ENCODE measurements around the gene SMIM8.

The SMIM8 gene

GRCh38 chr6:87277123-87277522 is 45.3 kb upstream of the SMIM8 start:
- Histone ChIP-seq H3K4me3 (replicated peaks; ENCODE audit: insufficient read depth, low read length) (no peak overlapping the region), H3K27ac (replicated peaks) (no peak overlapping the region), H3K27me3 (ENCODE audit: insufficient read depth, poor library complexity, severe bottlenecking) (peaks cover 2% of the 10 kb centered on the region)
- TF ChIP-seq POLR2AphosphoS5 (IDR thresholded peaks at IDR 0.05; ENCODE audit: low read depth) (no peak), REST (IDR thresholded peaks at IDR 0.05; ENCODE audit: insufficient replicate concordance, low read depth) (no peak), SPI1 (IDR thresholded peaks at IDR 0.05; ENCODE audit: borderline replicate concordance, low read depth) (no peak), CTCF (IDR thresholded peaks at IDR 0.05; ENCODE audit: insufficient read depth, low read length) (no peak), GABPA (IDR thresholded peaks at IDR 0.05; ENCODE audit: low read depth) (no peak)
- DNase-seq (ENCODE audit: low read depth in 1 of 2, low spot score in 1 of 2), result peak in 1 of 2 experiments; percentile 31

GRCh38 chr6:87279196-87279595 is 43.2 kb upstream of the SMIM8 start:
- H3K27ac ChIP-seq (replicated peaks), result no peak overlapping the region
- TF ChIP-seq GABPA (IDR thresholded peaks at IDR 0.05; ENCODE audit: low read depth), result no peak
- no peak for DNase-seq (ENCODE audit: low read depth in 1 of 2, low spot score in 1 of 2)
- peaks cover 2% of the 10 kb centered on the region for H3K27me3 ChIP-seq (ENCODE audit: insufficient read depth, poor library complexity, severe bottlenecking)
- H3K4me3 ChIP-seq (replicated peaks; ENCODE audit: insufficient read depth, low read length), result no peak overlapping the region

GRCh38 chr6:87281426-87281825 is 41.0 kb upstream of the SMIM8 start:
- no peak for DNase-seq (ENCODE audit: low read depth in 1 of 2, low spot score in 1 of 2)
- TF ChIP-seq CTCF (IDR thresholded peaks at IDR 0.05; ENCODE audit: insufficient read depth, low read length) (no peak), REST (IDR thresholded peaks at IDR 0.05; ENCODE audit: insufficient replicate concordance, low read depth) (no peak), GABPA (IDR thresholded peaks at IDR 0.05; ENCODE audit: low read depth) (no peak)

GRCh38 chr6:87282743-87283142 is 39.6 kb upstream of the SMIM8 start:
- H3K4me3 ChIP-seq (replicated peaks; ENCODE audit: insufficient read depth, low read length), result no peak overlapping the region
- TF ChIP-seq POLR2AphosphoS5 (IDR thresholded peaks at IDR 0.05; ENCODE audit: low read depth) (no peak), REST (IDR thresholded peaks at IDR 0.05; ENCODE audit: insufficient replicate concordance, low read depth) (no peak), CTCF (IDR thresholded peaks at IDR 0.05; ENCODE audit: insufficient read depth, low read length) (no peak), GABPA (IDR thresholded peaks at IDR 0.05; ENCODE audit: low read depth) (no peak), SPI1 (IDR thresholded peaks at IDR 0.05; ENCODE audit: borderline replicate concordance, low read depth) (no peak)
- no peak overlapping the region for H3K27ac ChIP-seq (replicated peaks)
- peaks cover 2% of the 10 kb centered on the region for H3K27me3 ChIP-seq (ENCODE audit: insufficient read depth, poor library complexity, severe bottlenecking)
- no peak for DNase-seq (ENCODE audit: low read depth in 1 of 2, low spot score in 1 of 2)

More at GRCh38 chr6:87281426-87281825, 41.0 kb upstream of the SMIM8 start:
- Histone ChIP-seq H3K4me3 (replicated peaks; ENCODE audit: insufficient read depth, low read length) (no peak overlapping the region), H3K27ac (replicated peaks) (no peak overlapping the region), H3K27me3 (ENCODE audit: insufficient read depth, poor library complexity, severe bottlenecking) (peaks cover 2% of the 10 kb centered on the region)
